ENCODE results near the gene E2F8.

The E2F8 gene

GRCh38 chr11:19286411-19286810 is 45.7 kb upstream of the E2F8 start:
- Histone ChIP-seq H3K9me3 (ENCODE audit: insufficient read depth, low read length, severe bottlenecking) (no peaks in the 10 kb centered on the region), H3K27ac (ENCODE audit: low read length) (no peak overlapping the region), H3K27me3 (ENCODE audit: insufficient read depth, low read length, poor library complexity) (peaks cover 15% of the 10 kb centered on the region), H3K4me1 (ENCODE audit: insufficient read depth, low read length) (peaks cover 3% of the 10 kb centered on the region; the same call in 1 of the 2 replicates), H3K4me3 (ENCODE audit: low read depth in 1 of 2, low read length in 2 of 2) (no peak overlapping the region), H3K4me2 (ENCODE audit: insufficient read depth, low read length) (no peak overlapping the region), H4K20me1 (ENCODE audit: insufficient read depth, low read length) (no peaks in the 10 kb centered on the region), H3K36me3 (ENCODE audit: insufficient read depth, low read length) (no peaks in the 10 kb centered on the region), H2AFZ (ENCODE audit: low read depth, low read length) (no peak overlapping the region), H3K79me2 (ENCODE audit: insufficient read depth, low read length) (no peaks in the 10 kb centered on the region), H3K9ac (ENCODE audit: low read depth, low read length) (no peak overlapping the region)
- TF ChIP-seq EZH2 (IDR thresholded peaks at IDR 0.05; ENCODE audit: borderline replicate concordance, low read depth, low read length, severe bottlenecking) (no peak), CTCF (IDR thresholded peaks at IDR 0.05; ENCODE audit: borderline replicate concordance, extremely low read depth, low read length, poor library complexity, severe bottlenecking) (no peak)
- DNase-seq (no peak), ATAC-seq (ENCODE audit: insufficient read depth, low read depth) (no peak)

GRCh38 chr11:19284881-19285280 is 44.1 kb upstream of the E2F8 start:
- no peaks in the 10 kb centered on the region for H4K20me1 ChIP-seq (ENCODE audit: insufficient read depth, low read length)
- peaks cover 3% of the 10 kb centered on the region; the same call in 1 of the 2 replicates for H3K4me1 ChIP-seq (ENCODE audit: insufficient read depth, low read length)
- no peaks in the 10 kb centered on the region for H3K36me3 ChIP-seq (ENCODE audit: insufficient read depth, low read length)
- ATAC-seq (ENCODE audit: insufficient read depth, low read depth), result no peak
- no peak overlapping the region for H3K4me2 ChIP-seq (ENCODE audit: insufficient read depth, low read length)
- no peak for TF ChIP-seq CTCF (IDR thresholded peaks at IDR 0.05; ENCODE audit: borderline replicate concordance, extremely low read depth, low read length, poor library complexity, severe bottlenecking)
- TF ChIP-seq EZH2 (IDR thresholded peaks at IDR 0.05; ENCODE audit: borderline replicate concordance, low read depth, low read length, severe bottlenecking), result no peak
- H3K9me3 ChIP-seq (ENCODE audit: insufficient read depth, low read length, severe bottlenecking), result no peaks in the 10 kb centered on the region
- no peak overlapping the region for H3K9ac ChIP-seq (ENCODE audit: low read depth, low read length)
- no peak for DNase-seq
- no peaks in the 10 kb centered on the region for H3K79me2 ChIP-seq (ENCODE audit: insufficient read depth, low read length)
- H3K4me3 ChIP-seq (ENCODE audit: low read depth in 1 of 2, low read length in 2 of 2), result no peak overlapping the region
- no peak overlapping the region for H2AFZ ChIP-seq (ENCODE audit: low read depth, low read length)
- H3K27me3 ChIP-seq (ENCODE audit: insufficient read depth, low read length, poor library complexity), result peaks cover 4% of the 10 kb centered on the region
- no peak overlapping the region for H3K27ac ChIP-seq (ENCODE audit: low read length)

- no peak for TF ChIP-seq EZH2 (IDR thresholded peaks at IDR 0.05; ENCODE audit: borderline replicate concordance, low read depth, low read length, severe bottlenecking)
- no peak for TF ChIP-seq CTCF (IDR thresholded peaks at IDR 0.05; ENCODE audit: borderline replicate concordance, extremely low read depth, low read length, poor library complexity, severe bottlenecking)
- ATAC-seq (ENCODE audit: insufficient read depth, low read depth) (peak; percentile 58; the same call in 2 of the 3 replicates), DNase-seq (no peak)
- Histone ChIP-seq H3K4me3 (ENCODE audit: low read depth in 1 of 2, low read length in 2 of 2) (no peak overlapping the region), H3K27me3 (ENCODE audit: insufficient read depth, low read length, poor library complexity) (peaks cover 3% of the 10 kb centered on the region), H3K4me2 (ENCODE audit: insufficient read depth, low read length) (no peak overlapping the region), H3K9ac (ENCODE audit: low read depth, low read length) (no peak overlapping the region), H3K9me3 (ENCODE audit: insufficient read depth, low read length, severe bottlenecking) (no peaks in the 10 kb centered on the region), H3K4me1 (ENCODE audit: insufficient read depth, low read length) (peaks cover 3% of the 10 kb centered on the region; the same call in 1 of the 2 replicates), H4K20me1 (ENCODE audit: insufficient read depth, low read length) (no peaks in the 10 kb centered on the region), H3K79me2 (ENCODE audit: insufficient read depth, low read length) (no peaks in the 10 kb centered on the region), H2AFZ (ENCODE audit: low read depth, low read length) (no peak overlapping the region), H3K36me3 (ENCODE audit: insufficient read depth, low read length) (no peaks in the 10 kb centered on the region), H3K27ac (ENCODE audit: low read length) (no peak overlapping the region)
Observed at GRCh38 chr11:19283991-19284390, 43.2 kb upstream of the E2F8 start.

- H3K9me3 ChIP-seq (ENCODE audit: insufficient read depth, low read length, severe bottlenecking), result no peaks in the 10 kb centered on the region
- TF ChIP-seq CTCF (IDR thresholded peaks at IDR 0.05; ENCODE audit: borderline replicate concordance, extremely low read depth, low read length, poor library complexity, severe bottlenecking), result no peak
- no peak for TF ChIP-seq EZH2 (IDR thresholded peaks at IDR 0.05; ENCODE audit: borderline replicate concordance, low read depth, low read length, severe bottlenecking)
- ATAC-seq (ENCODE audit: insufficient read depth, low read depth) (no peak), DNase-seq (no peak)
- H3K36me3 ChIP-seq (ENCODE audit: insufficient read depth, low read length), result no peaks in the 10 kb centered on the region
- no peaks in the 10 kb centered on the region for H3K27me3 ChIP-seq (ENCODE audit: insufficient read depth, low read length, poor library complexity)
- no peaks in the 10 kb centered on the region for H4K20me1 ChIP-seq (ENCODE audit: insufficient read depth, low read length)
- no peak overlapping the region for H3K27ac ChIP-seq (ENCODE audit: low read length)
- no peak overlapping the region for H3K4me2 ChIP-seq (ENCODE audit: insufficient read depth, low read length)
- peaks cover 3% of the 10 kb centered on the region; the same call in 1 of the 2 replicates for H3K4me1 ChIP-seq (ENCODE audit: insufficient read depth, low read length)
- no peaks in the 10 kb centered on the region for H3K79me2 ChIP-seq (ENCODE audit: insufficient read depth, low read length)
- H2AFZ ChIP-seq (ENCODE audit: low read depth, low read length), result no peak overlapping the region
- no peak overlapping the region for H3K9ac ChIP-seq (ENCODE audit: low read depth, low read length)
- no peak overlapping the region for H3K4me3 ChIP-seq (ENCODE audit: low read depth in 1 of 2, low read length in 2 of 2)
Observed at GRCh38 chr11:19281555-19281954, 40.8 kb upstream of the E2F8 start.
